HUES48 (cell line): ENCODE data around the gene CLEC20A.

Experiments
- H3K27ac ChIP-seq: one replicate; pipeline ENCODE4 v1.7.0; 2013; ENCODE audit warnings: low read depth, low read length, inconsistent platforms
- H3K27me3 ChIP-seq: 2 replicates; pipeline ENCODE4 v1.6.1; 2013; ENCODE audit warnings: mild to moderate bottlenecking, low read length; ENCODE audit not compliant: control insufficient read depth, insufficient read depth
- H3K36me3 ChIP-seq: 2 replicates; pipeline ENCODE4 v1.6.1; 2013; ENCODE audit warnings: low read length; ENCODE audit not compliant: control insufficient read depth, insufficient read depth
- H3K4me1 ChIP-seq: 2 replicates; pipeline ENCODE4 v1.6.1; 2013; ENCODE audit warnings: mild to moderate bottlenecking, low read length; ENCODE audit not compliant: control insufficient read depth, insufficient read depth
- H3K4me3 ChIP-seq: 2 replicates; pipeline ENCODE4 v1.5.1; 2013; ENCODE audit warnings: mild to moderate bottlenecking, low read depth, low read length
- H3K9ac ChIP-seq: 2 replicates; pipeline ENCODE4 v1.6.1; 2013; ENCODE audit warnings: mild to moderate bottlenecking, low read depth, low read length, moderate library complexity
- H3K9me3 ChIP-seq: 2 replicates; pipeline ENCODE4 v1.6.1; 2013; ENCODE audit warnings: low read length; ENCODE audit not compliant: control insufficient read depth, insufficient read depth

The CLEC20A gene

DNA sequence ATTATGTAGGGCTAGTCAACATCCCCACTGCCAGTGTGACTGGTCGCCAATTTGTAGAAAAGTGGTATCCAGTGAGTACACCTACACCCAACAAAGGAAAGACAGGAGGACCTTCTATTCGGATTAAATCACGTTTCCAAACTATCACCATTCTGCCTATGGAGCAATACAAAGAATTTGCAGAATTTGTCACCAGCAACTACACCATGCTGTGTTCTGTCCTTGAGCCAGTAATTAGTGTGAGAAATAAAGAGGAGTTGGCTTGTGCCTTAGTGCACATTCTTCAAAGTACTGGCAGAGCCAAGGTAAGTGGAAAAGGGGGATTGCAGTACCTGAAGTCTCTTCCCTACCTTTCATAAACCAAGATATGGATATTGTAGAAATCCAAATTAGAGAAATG is 53.8 kb downstream of the CLEC20A start:
- H3K36me3 ChIP-seq, result peaks cover 38% of the 10 kb centered on the region
- no peak overlapping the region for H3K27ac ChIP-seq
- H3K9ac ChIP-seq, result no peak overlapping the region
- H3K27me3 ChIP-seq, result no peaks in the 10 kb centered on the region
- H3K4me1 ChIP-seq, result peaks cover 6% of the 10 kb centered on the region
- H3K9me3 ChIP-seq, result no peaks in the 10 kb centered on the region
- no peak overlapping the region for H3K4me3 ChIP-seq

DNA sequence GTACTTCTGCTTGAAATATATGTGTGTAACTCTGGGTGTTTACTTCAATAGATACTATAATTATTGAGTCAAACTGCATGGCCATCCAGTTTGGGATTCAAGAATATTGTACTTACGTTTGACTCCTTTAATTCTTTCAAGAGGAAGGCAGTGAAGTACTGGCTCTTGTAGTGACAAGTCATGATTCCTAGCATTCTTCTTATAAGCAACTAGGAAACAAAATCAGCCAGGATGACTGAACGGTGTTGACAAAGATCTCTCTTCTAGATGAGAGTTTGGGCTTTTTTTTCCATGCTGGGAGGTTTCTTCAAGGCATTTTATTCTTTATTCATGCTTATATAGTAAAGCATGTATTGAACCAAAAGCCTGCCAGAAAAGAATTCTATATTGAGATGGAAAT is 58.3 kb downstream of the CLEC20A start:
- no peak overlapping the region for H3K27ac ChIP-seq
- peaks cover 20% of the 10 kb centered on the region for H3K4me1 ChIP-seq
- H3K27me3 ChIP-seq, result no peaks in the 10 kb centered on the region
- H3K9me3 ChIP-seq, result no peaks in the 10 kb centered on the region
- no peak overlapping the region for H3K4me3 ChIP-seq
- peaks cover 23% of the 10 kb centered on the region for H3K36me3 ChIP-seq
- H3K9ac ChIP-seq, result no peak overlapping the region

DNA sequence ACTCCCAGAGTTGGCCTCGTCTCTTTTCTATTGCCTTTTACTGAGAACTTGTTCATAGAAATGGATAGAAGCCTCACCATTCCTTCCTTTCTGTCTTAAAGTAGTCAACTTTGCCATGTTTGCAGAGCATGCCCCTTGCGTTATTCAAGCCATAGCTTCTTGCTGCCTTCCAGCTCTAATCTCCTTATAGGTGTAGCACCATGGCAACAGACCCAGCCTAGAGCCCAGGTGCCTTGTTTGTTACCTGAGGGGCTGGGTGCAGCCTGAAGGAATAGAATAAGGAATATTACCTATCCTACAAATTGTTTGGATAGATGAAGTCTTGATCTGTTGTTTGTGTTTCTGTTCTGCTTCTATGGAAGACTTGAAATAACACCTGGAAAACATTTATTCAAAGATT is 59.9 kb downstream of the CLEC20A start:
- H3K36me3 ChIP-seq, result peaks cover 8% of the 10 kb centered on the region
- H3K27me3 ChIP-seq, result no peaks in the 10 kb centered on the region
- H3K9me3 ChIP-seq, result no peaks in the 10 kb centered on the region
- H3K4me1 ChIP-seq, result peaks cover 20% of the 10 kb centered on the region
- H3K4me3 ChIP-seq, result no peak overlapping the region
- no peak overlapping the region for H3K9ac ChIP-seq
- H3K27ac ChIP-seq, result no peak overlapping the region

DNA sequence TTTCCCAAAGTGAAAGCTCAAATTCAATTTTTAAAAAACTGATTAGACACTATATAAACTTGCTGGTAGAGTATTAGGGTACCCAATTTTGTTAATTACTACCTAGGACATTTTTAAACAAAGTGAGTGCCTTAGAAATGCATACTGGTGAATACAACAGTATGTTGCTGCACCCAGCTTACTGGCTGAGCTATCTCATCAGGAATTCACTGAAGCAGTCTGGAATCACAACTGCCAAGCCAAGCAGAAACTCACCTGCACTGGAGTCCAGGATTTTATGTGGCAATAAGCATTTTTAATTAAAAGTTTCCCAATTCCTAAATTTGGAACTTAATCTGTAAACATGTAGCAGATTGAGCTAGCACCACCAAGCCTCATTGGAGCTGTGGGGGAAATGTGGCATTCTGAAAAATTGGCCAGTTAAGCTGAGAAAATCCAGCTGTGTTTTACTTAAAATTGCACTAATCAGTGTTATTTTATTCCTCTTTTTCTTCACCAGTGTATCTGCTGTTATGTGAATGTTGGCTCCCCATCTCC is 61.8 kb downstream of the CLEC20A start:
- H3K27me3 ChIP-seq, result no peaks in the 10 kb centered on the region
- H3K4me3 ChIP-seq, result no peak overlapping the region
- H3K9me3 ChIP-seq, result no peaks in the 10 kb centered on the region
- H3K36me3 ChIP-seq, result no peaks in the 10 kb centered on the region; the same call in 1 of the 2 replicates
- peaks cover 20% of the 10 kb centered on the region for H3K4me1 ChIP-seq
- H3K27ac ChIP-seq, result no peak overlapping the region
- H3K9ac ChIP-seq, result no peak overlapping the region

DNA sequence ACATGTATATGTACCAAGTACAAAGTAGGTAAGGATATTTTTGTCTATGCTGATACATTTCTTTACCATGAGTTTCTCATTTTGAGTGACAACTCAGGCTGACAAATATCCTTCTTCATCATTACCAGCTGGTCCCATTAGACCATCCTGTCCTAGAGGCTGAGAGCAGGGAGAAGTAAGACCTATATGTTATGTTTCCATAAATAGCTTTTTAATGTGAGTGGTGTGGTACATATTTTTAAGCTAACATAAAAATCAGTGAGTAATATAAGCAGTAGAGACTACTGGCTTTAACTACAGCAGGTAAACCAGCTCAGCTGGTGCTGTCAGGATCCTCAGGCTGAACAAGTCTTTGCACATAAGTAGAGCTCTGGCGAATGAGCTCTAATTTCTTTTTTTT is 62.4 kb downstream of the CLEC20A start:
- no peak overlapping the region for H3K9ac ChIP-seq
- no peaks in the 10 kb centered on the region for H3K27me3 ChIP-seq
- H3K4me3 ChIP-seq, result no peak overlapping the region
- H3K36me3 ChIP-seq, result no peaks in the 10 kb centered on the region
- H3K27ac ChIP-seq, result no peak overlapping the region
- H3K4me1 ChIP-seq, result peaks cover 20% of the 10 kb centered on the region
- H3K9me3 ChIP-seq, result no peaks in the 10 kb centered on the region
